HCT116 (cell line): ENCODE results near the gene SBF2.

Experiments used
- ATF3 ChIP-seq: IDR thresholded peaks from 2 replicates; pipeline ENCODE4 v1.6.1; 2012
- CEBPB ChIP-seq: IDR thresholded peaks from 2 replicates; pipeline ENCODE4 v1.6.1; 2012; ENCODE audit warnings: low read depth
- CTCF ChIP-seq, 3 experiments: fragments of 200-600 bp in 1 of 3; sonication (generic) in 1 of 3; IDR thresholded peaks in 2 of 3; conservative IDR thresholded peaks in 1 of 3; 2 replicates each; pipeline ENCODE4 v1.5.1; 2012 to 2017; ENCODE audit warnings: low read depth in 2 of 3, low read length in 2 of 3, antibody characterized with exemption in 1 of 3, borderline replicate concordance in 1 of 3, control low read depth in 1 of 3, mild to moderate bottlenecking in 1 of 3, mixed read lengths in 1 of 3, mixed run types in 1 of 3, moderate library complexity in 1 of 3; ENCODE audit not compliant: insufficient read depth in 1 of 3
- EZH2 ChIP-seq: fragments of 200-600 bp; sonication (generic); IDR thresholded peaks from 2 replicates; pipeline ENCODE4 v1.6.1; 2017; ENCODE audit warnings: antibody characterized with exemption, mixed run types
- EZH2phosphoT487 ChIP-seq: fragments of 200-600 bp; IDR thresholded peaks from 2 replicates; pipeline ENCODE4 v1.6.1; 2018; ENCODE audit warnings: antibody characterized with exemption, borderline replicate concordance
- MAX ChIP-seq: IDR thresholded peaks from 2 replicates; pipeline ENCODE4 v1.6.1; 2012
- POLR2A ChIP-seq: IDR thresholded peaks from 2 replicates; pipeline ENCODE4 v1.7.0; 2011; ENCODE audit warnings: borderline replicate concordance; ENCODE audit not compliant: insufficient read depth, insufficient read length; ENCODE audit errors: extremely low read depth
- POLR2AphosphoS5 ChIP-seq: IDR thresholded peaks from 2 replicates; pipeline ENCODE4 v1.6.1; 2011; ENCODE audit warnings: mild to moderate bottlenecking, low read depth, low read length, moderate library complexity
- RAD21 ChIP-seq: IDR thresholded peaks from 2 replicates; pipeline ENCODE4 v1.6.1; 2012; ENCODE audit warnings: low read depth, mild to moderate bottlenecking
- TF ChIP-seq, protein P1 (sequence below): IDR thresholded peaks from 2 replicates; pipeline ENCODE4 v1.6.1; 2012; ENCODE audit warnings: low read depth

DNA sequence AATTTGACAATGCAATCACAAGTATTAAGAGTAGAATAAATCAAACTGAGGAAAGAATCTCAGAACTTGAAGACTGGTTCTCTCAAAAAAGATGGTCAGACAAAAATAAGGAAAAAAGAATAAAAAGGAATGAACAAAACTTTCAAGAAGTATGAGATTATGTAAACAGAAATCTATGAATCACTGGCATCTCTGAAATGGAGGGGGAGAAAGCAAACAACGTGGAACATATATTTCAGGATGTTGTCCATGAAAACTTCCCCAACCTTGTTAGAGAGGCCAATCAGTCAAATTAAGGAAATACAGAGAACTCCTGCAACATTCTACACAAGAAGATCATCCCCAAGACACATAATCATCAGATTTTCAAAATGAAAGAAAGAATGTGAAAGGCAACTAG is 235.7 kb downstream of the SBF2 start:
- TF ChIP-seq CTCF (IDR thresholded peaks at IDR 0.05 in 2 of 3, conservative IDR thresholded peaks at IDR 0.05 in 1 of 3; ENCODE audit: borderline replicate concordance in 1 of 3, insufficient read depth in 1 of 3, low read depth in 2 of 3, low read length in 2 of 3) (no peak), EZH2phosphoT487 (no peak), ATF3 (no peak), POLR2A (no peak), CEBPB (no peak), MAX (no peak), RAD21 (no peak), POLR2AphosphoS5 (no peak), EZH2 (no peak)
- TF ChIP-seq, protein P1, sequence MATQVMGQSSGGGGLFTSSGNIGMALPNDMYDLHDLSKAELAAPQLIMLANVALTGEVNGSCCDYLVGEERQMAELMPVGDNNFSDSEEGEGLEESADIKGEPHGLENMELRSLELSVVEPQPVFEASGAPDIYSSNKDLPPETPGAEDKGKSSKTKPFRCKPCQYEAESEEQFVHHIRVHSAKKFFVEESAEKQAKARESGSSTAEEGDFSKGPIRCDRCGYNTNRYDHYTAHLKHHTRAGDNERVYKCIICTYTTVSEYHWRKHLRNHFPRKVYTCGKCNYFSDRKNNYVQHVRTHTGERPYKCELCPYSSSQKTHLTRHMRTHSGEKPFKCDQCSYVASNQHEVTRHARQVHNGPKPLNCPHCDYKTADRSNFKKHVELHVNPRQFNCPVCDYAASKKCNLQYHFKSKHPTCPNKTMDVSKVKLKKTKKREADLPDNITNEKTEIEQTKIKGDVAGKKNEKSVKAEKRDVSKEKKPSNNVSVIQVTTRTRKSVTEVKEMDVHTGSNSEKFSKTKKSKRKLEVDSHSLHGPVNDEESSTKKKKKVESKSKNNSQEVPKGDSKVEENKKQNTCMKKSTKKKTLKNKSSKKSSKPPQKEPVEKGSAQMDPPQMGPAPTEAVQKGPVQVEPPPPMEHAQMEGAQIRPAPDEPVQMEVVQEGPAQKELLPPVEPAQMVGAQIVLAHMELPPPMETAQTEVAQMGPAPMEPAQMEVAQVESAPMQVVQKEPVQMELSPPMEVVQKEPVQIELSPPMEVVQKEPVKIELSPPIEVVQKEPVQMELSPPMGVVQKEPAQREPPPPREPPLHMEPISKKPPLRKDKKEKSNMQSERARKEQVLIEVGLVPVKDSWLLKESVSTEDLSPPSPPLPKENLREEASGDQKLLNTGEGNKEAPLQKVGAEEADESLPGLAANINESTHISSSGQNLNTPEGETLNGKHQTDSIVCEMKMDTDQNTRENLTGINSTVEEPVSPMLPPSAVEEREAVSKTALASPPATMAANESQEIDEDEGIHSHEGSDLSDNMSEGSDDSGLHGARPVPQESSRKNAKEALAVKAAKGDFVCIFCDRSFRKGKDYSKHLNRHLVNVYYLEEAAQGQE = no peak
